HL-60 (cell line): Measurements from ENCODE around the gene DAD1.

Source experiments
- DNase-seq, 2 experiments: peaks; one replicate each; pipeline ENCODE4 v3.0.0-alpha.2; 2010 to 2020; ENCODE audit warnings: low read depth in 1 of 2, low spot score in 1 of 2
- H3K27ac ChIP-seq: fragments of 250-450 bp; sonication (Bioruptor Pico); replicated peaks from 2 replicates; pipeline ENCODE4 v1.5.1; 2020; ENCODE audit warnings: mild to moderate bottlenecking, moderate library complexity
- H3K27me3 ChIP-seq: fragments of 250-450 bp; sonication (Bioruptor Pico); 2 replicates; pipeline ENCODE4 v1.5.1; 2021; ENCODE audit warnings: mild to moderate bottlenecking, moderate library complexity; ENCODE audit not compliant: insufficient read depth, poor library complexity, severe bottlenecking
- H3K4me3 ChIP-seq: replicated peaks from 2 replicates; pipeline ENCODE4 v1.5.1; 2011; ENCODE audit warnings: mild to moderate bottlenecking, control low read depth, low read length; ENCODE audit not compliant: insufficient read depth
- CTCF ChIP-seq: IDR thresholded peaks from one replicate; pipeline ENCODE4 v1.5.1; 2011; ENCODE audit warnings: low read length, control low read depth, inconsistent platforms; ENCODE audit not compliant: insufficient read depth
- GABPA ChIP-seq: IDR thresholded peaks from 2 replicates; pipeline ENCODE4 v1.6.1; 2012; ENCODE audit warnings: low read depth
- POLR2AphosphoS5 ChIP-seq: IDR thresholded peaks from 2 replicates; pipeline ENCODE4 v1.6.1; 2012; ENCODE audit warnings: low read depth
- REST ChIP-seq: IDR thresholded peaks from 2 replicates; pipeline ENCODE4 v1.6.1; 2012; ENCODE audit warnings: low read depth; ENCODE audit not compliant: insufficient replicate concordance
- SPI1 ChIP-seq: IDR thresholded peaks from 2 replicates; pipeline ENCODE4 v1.6.1; 2012; ENCODE audit warnings: low read depth, mild to moderate bottlenecking, borderline replicate concordance

The DAD1 gene

GRCh38 chr14:22599349-22599748, 10.3 kb upstream of the DAD1 start:
- DNase-seq: no peak
- Histone ChIP-seq H3K27me3 (no peaks in the 10 kb centered on the region), H3K27ac (no peak overlapping the region), H3K4me3 (no peak overlapping the region)
- no peak for TF ChIP-seq POLR2AphosphoS5
- TF ChIP-seq CTCF: no peak

- DNase-seq: no peak
- TF ChIP-seq CTCF (no peak), SPI1 (no peak), GABPA (no peak), POLR2AphosphoS5 (no peak), REST (no peak)
- H3K4me3 ChIP-seq: peak overlapping the region; percentile 58
- H3K27me3 ChIP-seq: no peaks in the 10 kb centered on the region
- H3K27ac ChIP-seq: no peak overlapping the region
These were observed 9.8 kb upstream of the DAD1 start for GRCh38 chr14:22598896-22599244.

GRCh38 chr14:22598099-22598895, 9.3 kb upstream of the DAD1 start, which contains the start of gene ABHD4:
Gene ABHD4 (plus strand): TSS chr14:22598300. CDS start chr14:22598307, 7 bp downstream.
- H3K27me3 ChIP-seq: no peaks in the 10 kb centered on the region
- peak; percentile 43 to 46 for DNase-seq
- no peak for TF ChIP-seq GABPA
- no peak for TF ChIP-seq POLR2AphosphoS5
- no peak for TF ChIP-seq CTCF
- no peak for TF ChIP-seq SPI1
- TF ChIP-seq REST: no peak
- H3K4me3 ChIP-seq: peak within 1 kb of the TSS; percentile 58
- peak within 1 kb of the TSS; percentile 38; the same call in 1 of the 2 replicates for H3K27ac ChIP-seq

- no peak for DNase-seq
- Histone ChIP-seq H3K4me3 (peak overlapping the region; percentile 58), H3K27ac (no peak overlapping the region), H3K27me3 (no peaks in the 10 kb centered on the region)
- TF ChIP-seq POLR2AphosphoS5 (no peak), REST (no peak), CTCF (no peak), SPI1 (no peak), GABPA (no peak)
These were observed 8.7 kb upstream of the DAD1 start for GRCh38 chr14:22597771-22598098.
